SH-SY5Y (cell line): ENCODE measurements around the gene BCLAF3.

Experiments used
- GATA2 ChIP-seq: IDR thresholded peaks from 2 replicates; pipeline ENCODE4 v1.6.1; 2011; ENCODE audit warnings: mild to moderate bottlenecking, low read depth, low read length
- GATA3 ChIP-seq: IDR thresholded peaks from 2 replicates; pipeline ENCODE4 v1.6.1; 2011; ENCODE audit warnings: low read depth, mild to moderate bottlenecking, low read length, moderate library complexity

GRCh38 chrX:19966056-19966455, 24.8 kb downstream of the BCLAF3 start:
- TF ChIP-seq GATA2, result no peak
- TF ChIP-seq GATA3, result no peak
